H9 (cell line): Measurements from ENCODE around the gene RPL10A. TPM values are rescaled to one million over a fixed set of nuclear protein-coding genes. Genes with fewer than 3 reads are reported as not detected.
A peak's percentile ranks its signal among the peaks of the same experiment; 100 is the strongest.

ENCODE experiments used
- DNase-seq: peaks from one replicate; pipeline ENCODE4 v3.0.0-alpha.2; 2017
- H2AFZ ChIP-seq: one replicate; pipeline ENCODE4 v1.6.1; 2013; ENCODE audit warnings: mild to moderate bottlenecking, low read length, control low read depth, moderate library complexity
- H2AK5ac ChIP-seq: 2 replicates; pipeline ENCODE4 v1.6.1; 2013; ENCODE audit warnings: low read length, control low read depth, mixed read lengths; ENCODE audit not compliant: insufficient read length
- H2BK120ac ChIP-seq: one replicate; pipeline ENCODE4 v1.6.1; 2013; ENCODE audit warnings: low read depth, mild to moderate bottlenecking, low read length, control low read depth, inconsistent platforms; ENCODE audit not compliant: poor library complexity, severe bottlenecking
- H2BK12ac ChIP-seq: 2 replicates; pipeline ENCODE4 v1.6.1; 2013; ENCODE audit warnings: low read length, control low read depth, mixed read lengths, low read depth; ENCODE audit not compliant: insufficient read length
- H2BK15ac ChIP-seq: 2 replicates; pipeline ENCODE4 v1.6.1; 2013; ENCODE audit warnings: low read depth, low read length, control low read depth
- H2BK20ac ChIP-seq: one replicate; pipeline ENCODE4 v1.6.1; 2013; ENCODE audit warnings: low read depth, mild to moderate bottlenecking, low read length, control low read depth, inconsistent platforms; ENCODE audit not compliant: poor library complexity, severe bottlenecking
- H2BK5ac ChIP-seq: 2 replicates; pipeline ENCODE4 v1.6.1; 2013; ENCODE audit warnings: low read length, control low read depth, mixed read lengths; ENCODE audit not compliant: insufficient read length
- H3K14ac ChIP-seq: 2 replicates; pipeline ENCODE4 v1.6.1; 2013; ENCODE audit warnings: low read length, control low read depth; ENCODE audit not compliant: insufficient read depth
- H3K18ac ChIP-seq: 2 replicates; pipeline ENCODE4 v1.6.1; 2013; ENCODE audit warnings: low read depth, mild to moderate bottlenecking, mixed read lengths, low read length, control low read depth; ENCODE audit not compliant: insufficient read length
- H3K23ac ChIP-seq: 2 replicates; pipeline ENCODE4 v1.6.1; 2013; ENCODE audit warnings: low read length, control low read depth, mixed read lengths, low read depth; ENCODE audit not compliant: insufficient read length
- H3K23me2 ChIP-seq: 2 replicates; pipeline ENCODE4 v1.6.1; 2013; ENCODE audit warnings: low read depth, mild to moderate bottlenecking, mixed read lengths, low read length, control low read depth; ENCODE audit not compliant: insufficient read length, poor library complexity, severe bottlenecking
- H3K27ac ChIP-seq: 2 replicates; pipeline ENCODE4 v1.5.1; 2013; ENCODE audit warnings: low read length, control low read depth, mixed read lengths, low read depth; ENCODE audit not compliant: insufficient read length
- H3K27me3 ChIP-seq: 2 replicates; pipeline ENCODE4 v1.6.1; 2013; ENCODE audit warnings: low read length, control low read depth, inconsistent platforms; ENCODE audit not compliant: insufficient read depth
- H3K4ac ChIP-seq: 2 replicates; pipeline ENCODE4 v1.6.1; 2013; ENCODE audit warnings: low read depth, mild to moderate bottlenecking, control low read depth, inconsistent platforms, low read length, moderate library complexity
- H3K4me1 ChIP-seq: 2 replicates; pipeline ENCODE4 v1.6.1; 2013; ENCODE audit warnings: low read length, control low read depth, inconsistent platforms; ENCODE audit not compliant: insufficient read depth
- H3K4me2 ChIP-seq: 2 replicates; pipeline ENCODE4 v1.6.1; 2013; ENCODE audit warnings: low read length, control low read depth, mixed read lengths; ENCODE audit not compliant: insufficient read length, insufficient read depth
- H3K56ac ChIP-seq: 2 replicates; pipeline ENCODE4 v1.6.1; 2013; ENCODE audit warnings: low read depth, mild to moderate bottlenecking, mixed read lengths, low read length, control low read depth; ENCODE audit not compliant: insufficient read length
- H3K79me1 ChIP-seq: 2 replicates; pipeline ENCODE4 v1.6.1; 2013; ENCODE audit warnings: low read depth, mild to moderate bottlenecking, moderate library complexity, low read length, control low read depth, inconsistent platforms; ENCODE audit not compliant: insufficient read depth, poor library complexity, severe bottlenecking
- H3K79me2 ChIP-seq: 2 replicates; pipeline ENCODE4 v1.6.1; 2013; ENCODE audit warnings: low read length, control low read depth, inconsistent platforms; ENCODE audit not compliant: insufficient read depth
- H3K9ac ChIP-seq: 2 replicates; pipeline ENCODE4 v1.6.1; 2013; ENCODE audit warnings: low read length, control low read depth, mixed read lengths; ENCODE audit not compliant: insufficient read length; ENCODE audit errors: extremely low read depth
- H3K9me3 ChIP-seq: one replicate; pipeline ENCODE4 v1.6.1; 2013; ENCODE audit warnings: low read depth, low read length, inconsistent platforms; ENCODE audit not compliant: control insufficient read depth
- H3T11ph ChIP-seq: one replicate; pipeline ENCODE4 v1.6.1; 2013; ENCODE audit warnings: mild to moderate bottlenecking, low read length, control low read depth, inconsistent platforms
- H4K20me1 ChIP-seq: one replicate; pipeline ENCODE4 v1.6.1; 2013; ENCODE audit not compliant: control insufficient read depth, insufficient read length, insufficient read depth
- H4K5ac ChIP-seq: 2 replicates; pipeline ENCODE4 v1.6.1; 2013; ENCODE audit warnings: low read depth, mild to moderate bottlenecking, mixed read lengths, low read length, control low read depth; ENCODE audit not compliant: insufficient read length
- H4K8ac ChIP-seq: replicated peaks from 2 replicates; pipeline ENCODE4 v1.6.1; 2013; ENCODE audit warnings: low read length, control low read depth, mixed read lengths, low read depth; ENCODE audit not compliant: insufficient read length
- H4K91ac ChIP-seq: 2 replicates; pipeline ENCODE4 v1.6.1; 2013; ENCODE audit warnings: low read depth, mild to moderate bottlenecking, moderate library complexity, mixed read lengths, low read length, control low read depth; ENCODE audit not compliant: insufficient read length
- H3K27ac Mint-ChIP-seq, 3 experiments: 2 replicates in 2 of 3; 3 replicates in 1 of 3; pipeline ENCODE4 v1.8.0; 2020 to 2021; ENCODE audit warnings: mixed read lengths in 3 of 3, mild to moderate bottlenecking in 1 of 3, moderate library complexity in 1 of 3
- H3K27me3 Mint-ChIP-seq: 2 replicates; pipeline ENCODE4 v1.8.0; 2021; ENCODE audit warnings: low read depth, mild to moderate bottlenecking, moderate library complexity, mixed read lengths
- H3K36me3 Mint-ChIP-seq, 3 experiments: 2 replicates in 2 of 3; 3 replicates in 1 of 3; pipeline ENCODE4 v1.8.0; 2020 to 2021; ENCODE audit warnings: low read depth in 3 of 3, mixed read lengths in 3 of 3; ENCODE audit not compliant: insufficient read depth in 1 of 3
- H3K4me1 Mint-ChIP-seq, 2 experiments: 2 replicates each; pipeline ENCODE4 v1.8.0; 2020; ENCODE audit warnings: mixed read lengths in 2 of 2
- H3K4me3 Mint-ChIP-seq, 2 experiments: 2 replicates in 1 of 2; 3 replicates in 1 of 2; pipeline ENCODE4 v1.8.0; 2020 to 2021; ENCODE audit warnings: mild to moderate bottlenecking in 2 of 2, mixed read lengths in 2 of 2, moderate library complexity in 1 of 2
- H3K9me3 Mint-ChIP-seq, 2 experiments: 2 replicates in 1 of 2; 3 replicates in 1 of 2; pipeline ENCODE4 v1.8.0; 2020; ENCODE audit warnings: mild to moderate bottlenecking in 2 of 2, mixed read lengths in 2 of 2, moderate library complexity in 1 of 2
- CTCF ChIP-seq: fragments of 200-600 bp; sonication (generic); conservative IDR thresholded peaks from 3 replicates; pipeline ENCODE4 v1.8.0; 2021; ENCODE audit warnings: antibody characterized with exemption, mild to moderate bottlenecking
- WGBS: extraction: QIAGEN DNeasy Blood & Tissue Kit; methylation state at CpG from one replicate; pipeline ENCODE4 v1.1.7; 2013; ENCODE audit warnings: missing lambda C conversion rate, low lambda C conversion rate, mixed read lengths; ENCODE audit not compliant: insufficient read length; ENCODE audit errors: extremely low coverage; 5-methylcytosine and 5-hydroxymethylcytosine counted together
- total RNA-seq: library from RNA; stranded (reverse); gene quantifications from 2 replicates; pipeline ENCODE4 v1.2.1, GENCODE V29; 2021

The RPL10A gene
- total RNA-seq, 1 experiment from 2014 or later: 1,830 TPM

GRCh38 chr6:35457907-35458306, 10.3 kb upstream of the RPL10A start:
- Histone ChIP-seq H2BK5ac (no peak overlapping the region), H3K79me2 (no peaks in the 10 kb centered on the region), H3K4ac (no peak overlapping the region), H2BK20ac (no peak overlapping the region), H3K14ac (no peak overlapping the region; the same call in 1 of the 2 replicates), H3K18ac (no peak overlapping the region), H3K4me1 (0 out of 2 replicates have a peak, but pooled peaks cover 4% of the 10 kb centered on the region), H4K5ac (no peak overlapping the region), H2BK120ac (no peak overlapping the region), H4K8ac (no peak overlapping the region), H3K9ac (no peak overlapping the region), H4K20me1 (no peaks in the 10 kb centered on the region), H2BK12ac (no peak overlapping the region), H3K9me3 (no peaks in the 10 kb centered on the region), H2AK5ac (no peak overlapping the region), H3K4me2 (no peak overlapping the region), H2BK15ac (no peak overlapping the region), H3K79me1 (no peaks in the 10 kb centered on the region), H3T11ph (no peak overlapping the region), H2AFZ (no peak overlapping the region), H4K91ac (no peak overlapping the region), H3K23me2 (peaks cover under 1% of the 10 kb centered on the region), H3K23ac (no peak overlapping the region), H3K27ac (no peak overlapping the region), H3K27me3 (no peaks in the 10 kb centered on the region), H3K56ac (no peak overlapping the region)
- H3K36me3 Mint-ChIP-seq: peaks cover 31 to 46% (median 41%) of the 10 kb centered on the region in 3 experiments
- H3K27me3 Mint-ChIP-seq: peaks cover 5% of the 10 kb centered on the region; the same call in 1 of the 2 replicates
- H3K9me3 Mint-ChIP-seq: no peaks in the 10 kb centered on the region
- no peak for DNase-seq
- H3K27ac Mint-ChIP-seq: peak overlapping the region in 2 of 3 experiments; percentile 6 to 35; a peak in 3 of 7 replicates
- no peak overlapping the region for H3K4me3 Mint-ChIP-seq
- H3K4me1 Mint-ChIP-seq: peaks cover 16 to 36% of the 10 kb centered on the region in 2 experiments
- WGBS: no CpG with 5 or more reads among the region's 4 CpGs
- TF ChIP-seq CTCF: no peak; the same call in 2 of the 3 replicates
